ENCODE data around the gene PNPLA6.
A peak's percentile ranks its signal among the peaks of the same experiment; 100 is the strongest.

Gene PNPLA6

DNA sequence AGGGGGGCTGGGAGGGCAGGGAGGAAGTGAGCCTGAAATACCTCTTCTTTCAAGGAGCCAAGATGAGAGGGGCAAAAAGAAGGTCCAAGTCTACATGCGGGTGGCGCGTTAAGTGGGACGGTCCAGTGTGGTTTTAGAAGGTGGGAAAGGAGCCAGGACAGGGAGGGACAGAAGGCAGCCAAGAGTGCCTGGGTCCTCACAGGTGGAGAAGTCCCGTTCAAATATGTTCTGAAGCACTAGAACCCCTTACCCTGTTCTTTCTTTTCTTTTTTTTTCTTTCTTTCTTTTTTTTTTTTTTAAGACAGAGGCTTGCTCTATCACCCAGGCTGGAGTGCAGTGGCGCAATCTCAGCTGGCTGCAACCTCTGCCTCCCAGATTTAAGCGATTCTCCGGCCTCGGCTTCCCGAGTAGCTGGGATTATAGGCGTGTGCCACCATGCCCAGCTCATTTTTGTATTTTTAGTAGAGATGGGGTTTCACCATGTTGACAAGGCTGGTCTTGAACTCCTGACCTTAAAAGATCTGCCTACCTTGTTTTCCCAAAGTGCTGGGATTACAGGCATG lies 67.5 kb downstream of the PNPLA6 start:
- no peak for DNase-seq

DNA sequence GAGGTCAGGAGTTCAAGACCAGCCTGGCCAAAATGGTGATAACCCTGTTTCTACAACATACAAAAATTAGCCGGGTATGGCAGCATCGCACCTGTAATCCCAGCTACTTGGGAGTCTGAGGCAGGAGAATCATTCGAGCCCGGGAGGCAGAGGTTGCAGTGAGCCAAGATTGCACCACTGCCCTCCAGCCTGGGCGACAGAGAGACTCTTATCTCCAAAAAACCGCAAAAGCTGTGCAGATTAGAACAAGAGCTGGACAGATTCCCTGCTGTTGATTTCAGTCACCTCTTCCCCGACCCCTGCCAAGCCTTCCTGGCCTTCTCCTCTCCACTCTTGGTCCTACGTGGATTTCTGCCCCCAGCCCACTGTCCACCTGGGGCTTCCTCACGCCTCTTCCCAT lies 68.4 kb downstream of the PNPLA6 start:
- no peak for DNase-seq

DNA sequence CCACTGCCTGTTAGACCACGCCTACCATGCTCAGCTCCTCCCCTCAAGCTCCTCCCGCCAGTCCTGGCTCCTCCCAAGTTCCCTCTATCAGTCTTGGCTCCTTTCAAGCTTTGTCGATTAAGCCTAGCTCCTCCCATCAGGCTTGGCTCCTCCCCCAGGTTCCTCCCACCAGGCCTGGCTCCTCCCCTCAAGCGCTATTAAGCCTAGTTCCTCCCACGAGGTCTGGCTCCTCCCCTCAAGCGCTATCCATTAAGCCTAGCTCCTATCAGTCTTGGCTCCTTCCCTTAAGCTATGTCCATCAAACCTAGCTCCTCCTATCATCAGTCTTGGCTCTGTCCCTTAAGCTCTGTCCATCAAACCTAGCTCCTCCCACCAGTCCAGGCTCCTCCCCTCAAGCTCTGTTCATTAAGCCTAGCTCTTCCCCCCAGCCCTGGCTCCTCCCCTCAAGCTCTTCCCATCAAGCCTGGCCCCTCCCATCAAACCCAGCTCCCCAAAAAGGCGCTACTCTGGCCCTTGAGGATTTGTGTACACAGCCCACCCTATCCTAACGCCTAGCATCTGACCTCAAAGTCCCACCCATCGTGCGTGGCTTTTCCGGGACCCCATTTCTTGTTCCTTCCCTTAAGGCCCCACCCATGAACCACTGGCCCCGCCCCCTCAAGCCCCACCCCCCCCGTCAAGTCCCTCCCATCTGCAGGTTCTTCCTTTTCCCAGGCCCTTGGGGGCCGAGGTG lies 70.1 kb downstream of the PNPLA6 start:
- peak; percentile 25 to 60 for DNase-seq

DNA sequence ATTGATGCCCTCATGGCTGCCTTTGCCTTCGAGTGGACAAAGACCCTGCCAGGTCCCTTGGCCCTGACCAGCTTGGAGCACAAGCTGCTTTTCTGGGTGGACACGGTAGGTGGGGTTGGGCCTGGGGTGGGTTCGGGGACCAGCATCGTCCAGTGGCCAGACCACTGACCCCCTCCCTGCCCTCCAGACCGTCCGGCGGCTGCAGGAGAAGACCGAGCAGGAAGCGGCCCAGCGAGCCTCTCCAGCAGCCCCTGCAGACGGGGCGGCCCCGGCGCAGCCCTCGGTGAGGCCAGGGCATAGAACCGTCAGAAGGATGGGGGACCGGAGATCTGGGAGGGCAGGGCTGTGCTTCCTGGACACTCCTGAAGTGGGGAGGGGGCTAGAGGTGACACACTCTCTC lies 70.8 kb downstream of the PNPLA6 start:
- DNase-seq = no peak

DNA sequence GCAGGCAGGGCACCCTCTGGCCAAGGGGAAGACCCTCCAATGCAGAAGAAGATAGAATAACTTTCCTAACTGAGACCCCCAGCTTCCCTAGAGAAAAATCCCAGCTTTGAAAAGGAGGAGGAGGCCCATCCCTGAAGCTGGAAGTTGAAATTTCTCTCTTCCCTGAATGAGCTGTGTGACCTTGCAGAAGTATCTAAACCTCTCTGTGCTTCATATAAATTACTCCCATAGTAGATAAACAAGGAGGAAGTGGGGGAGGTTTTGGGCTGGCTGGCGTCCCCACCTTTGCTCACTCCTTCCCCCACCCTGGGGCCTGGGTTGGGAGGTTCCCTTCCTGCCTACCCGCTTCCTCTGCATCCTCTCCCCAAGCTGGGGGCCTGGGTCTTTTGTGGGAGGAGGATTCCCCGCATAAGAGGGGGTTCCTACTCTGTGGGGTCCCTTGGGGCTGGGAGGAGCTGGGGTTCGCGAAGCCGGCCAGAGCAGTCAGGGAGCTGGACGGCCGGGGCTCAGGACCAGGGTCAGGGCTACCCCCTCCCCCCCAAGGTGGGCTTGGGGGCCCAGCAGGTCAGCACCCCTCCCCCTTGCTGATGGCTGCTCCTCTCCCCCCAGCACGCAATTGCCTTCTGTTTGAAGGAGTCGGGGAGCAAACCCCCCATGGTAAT lies 71.8 kb downstream of the PNPLA6 start:
- DNase-seq = no peak

DNA sequence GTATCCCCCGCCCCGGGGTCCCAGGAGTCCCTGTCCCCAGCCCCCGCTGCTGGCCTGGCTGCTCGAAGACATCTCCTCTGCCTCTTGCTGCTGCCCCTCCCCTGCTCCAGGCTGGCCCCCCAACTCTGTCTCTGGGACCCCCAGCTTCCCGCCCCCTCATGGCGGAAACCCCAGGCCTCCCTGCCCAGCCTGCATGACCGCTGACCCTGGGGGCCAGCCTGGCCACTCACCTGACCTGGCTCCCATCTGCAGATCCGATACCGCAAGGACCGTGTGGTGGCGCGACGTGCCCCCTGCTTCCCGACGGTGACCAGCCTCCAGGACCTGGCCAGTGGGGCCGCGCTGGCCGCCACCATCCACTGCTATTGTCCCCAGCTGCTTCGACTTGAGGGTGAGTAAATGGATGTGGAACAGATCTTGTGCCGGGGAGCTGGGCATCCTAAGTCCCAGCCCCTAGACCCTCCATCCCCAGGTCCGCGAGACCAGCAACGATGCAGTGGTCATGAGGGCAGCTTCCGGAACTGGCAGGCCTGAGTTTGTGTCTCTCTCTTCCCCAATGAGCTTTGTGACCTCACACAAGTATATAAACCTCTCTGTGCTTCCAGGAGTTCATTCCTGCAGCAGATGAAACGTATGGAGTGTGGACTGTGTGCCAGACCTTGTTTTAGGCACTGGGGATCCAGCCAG lies 72.5 kb downstream of the PNPLA6 start:
- DNase-seq = no peak

DNA sequence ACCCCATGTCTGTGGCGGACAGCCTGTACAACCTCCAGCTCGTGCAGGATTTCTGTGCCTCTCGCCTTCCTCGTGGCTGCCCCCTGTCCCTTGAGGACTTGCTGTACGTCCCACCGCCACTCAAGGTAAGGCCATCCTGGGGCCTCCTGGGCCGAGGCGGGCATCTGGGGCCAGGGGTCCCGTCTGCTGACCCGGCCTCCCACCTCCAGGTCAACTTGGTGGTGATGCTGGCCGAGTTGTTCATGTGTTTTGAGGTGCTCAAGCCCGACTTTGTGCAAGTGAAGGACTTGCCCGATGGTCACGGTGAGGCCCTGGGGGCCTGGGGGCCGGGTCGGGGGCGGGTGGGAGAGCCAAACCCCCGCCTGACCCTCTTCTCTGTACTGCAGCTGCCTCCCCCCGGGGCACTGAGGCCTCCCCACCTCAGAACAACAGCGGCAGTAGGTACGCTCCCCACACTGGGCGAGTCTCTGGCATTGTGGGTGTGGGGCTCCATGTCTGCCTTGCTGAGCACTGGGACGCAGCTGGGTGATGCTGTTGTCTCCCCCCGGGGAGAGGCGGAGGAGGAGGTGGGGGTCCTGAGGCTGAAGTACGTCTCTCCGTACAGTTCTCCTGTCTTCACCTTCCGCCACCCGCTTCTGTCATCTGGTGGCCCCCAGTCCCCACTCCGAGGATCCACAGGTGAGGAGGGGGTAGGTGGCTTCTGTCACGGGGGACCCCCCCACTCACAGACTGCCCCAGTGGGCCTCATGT lies 75.1 kb downstream of the PNPLA6 start:
- DNase-seq = no peak
